DND-41 (cell line): ENCODE measurements around the gene MMP24.

Experiments used
- ATAC-seq: fragments of 200-7000 bp; cut with Tn5 transposase; 3 replicates; pipeline ENCODE4 v1.9.1; 2021; ENCODE audit warnings: low read depth; ENCODE audit not compliant: insufficient read depth
- DNase-seq: peaks from one replicate; pipeline ENCODE4 v3.0.0-alpha.2; 2020
- H2AFZ ChIP-seq: 2 replicates; pipeline ENCODE4 v1.6.0; 2012; ENCODE audit warnings: low read depth, low read length
- H3K27ac ChIP-seq: 2 replicates; pipeline ENCODE4 v1.5.1; 2012; ENCODE audit warnings: low read length, inconsistent platforms
- H3K27me3 ChIP-seq: fragments of 200-600 bp; sonication (generic); 2 replicates; pipeline ENCODE4 v1.6.0; 2012; ENCODE audit warnings: low read length, mild to moderate bottlenecking, inconsistent platforms; ENCODE audit not compliant: insufficient read depth, poor library complexity
- H3K36me3 ChIP-seq: 2 replicates; pipeline ENCODE4 v1.5.1; 2012; ENCODE audit warnings: low read length, inconsistent platforms; ENCODE audit not compliant: insufficient read depth
- H3K4me1 ChIP-seq: 2 replicates; pipeline ENCODE4 v1.5.1; 2012; ENCODE audit warnings: mild to moderate bottlenecking, low read length; ENCODE audit not compliant: insufficient read depth
- H3K4me2 ChIP-seq: 2 replicates; pipeline ENCODE4 v1.6.0; 2012; ENCODE audit warnings: mild to moderate bottlenecking, moderate library complexity, low read length, inconsistent platforms; ENCODE audit not compliant: insufficient read depth
- H3K4me3 ChIP-seq, 2 experiments: fragments of 200-600 bp in 1 of 2; shearing (Covaris generic) in 1 of 2; 2 replicates each; pipeline ENCODE4 v1.5.1; 2012 to 2016; ENCODE audit warnings: inconsistent platforms in 2 of 2, low read length in 2 of 2, mild to moderate bottlenecking in 2 of 2, low read depth in 1 of 2, moderate library complexity in 1 of 2
- H3K79me2 ChIP-seq: 2 replicates; pipeline ENCODE4 v1.6.0; 2012; ENCODE audit warnings: low read length, inconsistent platforms; ENCODE audit not compliant: insufficient read depth
- H3K9ac ChIP-seq: 2 replicates; pipeline ENCODE4 v1.6.0; 2012; ENCODE audit warnings: low read depth, mild to moderate bottlenecking, inconsistent platforms, low read length, moderate library complexity
- H3K9me3 ChIP-seq: 2 replicates; pipeline ENCODE4 v1.5.1; 2012; ENCODE audit warnings: low read length, moderate library complexity, mild to moderate bottlenecking, inconsistent platforms; ENCODE audit not compliant: insufficient read depth, severe bottlenecking
- H4K20me1 ChIP-seq: 2 replicates; pipeline ENCODE4 v1.6.0; 2012; ENCODE audit warnings: low read length; ENCODE audit not compliant: insufficient read depth
- EZH2 ChIP-seq: IDR thresholded peaks from 3 replicates; pipeline ENCODE4 v1.6.1; 2012; ENCODE audit warnings: borderline replicate concordance, low read depth, mild to moderate bottlenecking, moderate library complexity, low read length, inconsistent platforms; ENCODE audit not compliant: severe bottlenecking
- TF ChIP-seq, protein P1 (sequence below): IDR thresholded peaks from 2 replicates; pipeline ENCODE4 v1.5.1; 2012; ENCODE audit warnings: borderline replicate concordance, low read length, moderate library complexity, mild to moderate bottlenecking; ENCODE audit not compliant: poor library complexity, severe bottlenecking; ENCODE audit errors: extremely low read depth

MMP24 gene

DNA sequence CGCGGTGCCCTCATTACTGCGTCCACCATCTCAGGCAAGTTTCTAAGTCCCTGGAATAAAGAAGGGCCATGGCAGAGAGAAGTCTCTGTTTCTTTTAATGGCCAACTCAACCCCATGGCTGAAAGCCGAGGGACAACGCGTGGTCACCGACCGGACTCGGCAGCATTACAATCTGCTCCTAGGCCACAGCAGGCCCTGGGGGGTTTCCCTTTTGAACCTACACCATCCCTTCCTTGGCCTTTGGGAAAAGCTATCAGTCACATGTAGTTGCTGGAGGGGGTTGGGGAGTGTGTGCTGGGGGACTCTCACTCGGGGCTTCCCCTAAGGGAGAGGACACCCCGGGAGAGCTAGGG lies 76.9 kb downstream of the MMP24 start:
- DNase-seq (no peak), ATAC-seq (no peak)
- no peaks in the 10 kb centered on the region for H4K20me1 ChIP-seq
- H3K4me1 ChIP-seq = no peaks in the 10 kb centered on the region
- peaks cover 27% of the 10 kb centered on the region for H3K36me3 ChIP-seq
- no peaks in the 10 kb centered on the region for H3K9me3 ChIP-seq
- no peak overlapping the region for H2AFZ ChIP-seq
- no peak overlapping the region for H3K4me3 ChIP-seq
- TF ChIP-seq, protein P1, sequence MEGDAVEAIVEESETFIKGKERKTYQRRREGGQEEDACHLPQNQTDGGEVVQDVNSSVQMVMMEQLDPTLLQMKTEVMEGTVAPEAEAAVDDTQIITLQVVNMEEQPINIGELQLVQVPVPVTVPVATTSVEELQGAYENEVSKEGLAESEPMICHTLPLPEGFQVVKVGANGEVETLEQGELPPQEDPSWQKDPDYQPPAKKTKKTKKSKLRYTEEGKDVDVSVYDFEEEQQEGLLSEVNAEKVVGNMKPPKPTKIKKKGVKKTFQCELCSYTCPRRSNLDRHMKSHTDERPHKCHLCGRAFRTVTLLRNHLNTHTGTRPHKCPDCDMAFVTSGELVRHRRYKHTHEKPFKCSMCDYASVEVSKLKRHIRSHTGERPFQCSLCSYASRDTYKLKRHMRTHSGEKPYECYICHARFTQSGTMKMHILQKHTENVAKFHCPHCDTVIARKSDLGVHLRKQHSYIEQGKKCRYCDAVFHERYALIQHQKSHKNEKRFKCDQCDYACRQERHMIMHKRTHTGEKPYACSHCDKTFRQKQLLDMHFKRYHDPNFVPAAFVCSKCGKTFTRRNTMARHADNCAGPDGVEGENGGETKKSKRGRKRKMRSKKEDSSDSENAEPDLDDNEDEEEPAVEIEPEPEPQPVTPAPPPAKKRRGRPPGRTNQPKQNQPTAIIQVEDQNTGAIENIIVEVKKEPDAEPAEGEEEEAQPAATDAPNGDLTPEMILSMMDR = no peak
- TF ChIP-seq EZH2 = no peak
- H3K4me2 ChIP-seq = no peak overlapping the region
- no peaks in the 10 kb centered on the region for H3K79me2 ChIP-seq
- no peaks in the 10 kb centered on the region for H3K27me3 ChIP-seq
- no peak overlapping the region for H3K9ac ChIP-seq
- H3K27ac ChIP-seq = no peak overlapping the region

DNA sequence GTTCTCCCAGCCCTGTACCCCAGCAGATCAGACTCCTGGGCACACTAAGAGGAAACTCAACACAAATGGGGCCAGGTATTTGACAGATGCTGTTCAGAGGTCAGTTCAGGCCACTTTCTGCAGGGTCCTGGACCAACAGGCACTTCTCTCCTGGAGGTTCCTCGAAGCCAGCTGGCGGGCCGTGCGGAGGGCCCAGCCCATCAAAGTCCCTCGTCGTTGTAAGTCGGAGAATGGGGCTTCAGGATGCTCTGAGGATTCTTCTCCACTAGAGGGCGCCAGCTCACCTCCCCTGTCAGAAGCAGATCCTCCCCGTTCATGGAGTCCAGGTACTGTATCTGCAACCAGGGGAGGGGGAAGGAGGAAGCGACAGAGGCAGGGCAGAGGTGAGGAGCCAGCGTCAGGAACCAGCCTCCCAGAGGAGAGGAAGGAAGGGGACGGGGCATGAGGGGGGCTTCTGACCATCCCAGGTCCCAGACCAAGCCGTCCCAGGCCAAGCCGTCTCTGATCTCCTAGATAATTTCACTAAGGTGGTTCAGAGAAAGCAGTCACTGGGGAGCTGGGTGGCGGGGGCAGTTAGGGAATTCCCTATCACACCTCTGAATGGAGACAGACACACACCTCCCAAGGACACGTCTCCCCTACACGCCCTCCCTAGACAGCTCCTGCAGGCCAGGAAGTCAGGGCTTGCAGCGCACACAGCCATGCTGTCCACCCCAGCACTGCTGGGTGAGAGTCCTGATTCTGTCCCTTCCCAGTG lies 77.4 kb downstream of the MMP24 start:
- Histone ChIP-seq H4K20me1 (no peaks in the 10 kb centered on the region), H3K36me3 (peaks cover 28% of the 10 kb centered on the region), H2AFZ (peak overlapping the region; percentile 49; the same call in 1 of the 2 replicates), H3K27me3 (no peaks in the 10 kb centered on the region), H3K4me3 (no peak overlapping the region), H3K4me1 (no peaks in the 10 kb centered on the region), H3K4me2 (no peak overlapping the region), H3K9me3 (no peaks in the 10 kb centered on the region), H3K27ac (no peak overlapping the region), H3K9ac (no peak overlapping the region), H3K79me2 (no peaks in the 10 kb centered on the region)
- ATAC-seq (peak; percentile 90), DNase-seq (peak; percentile 85)
- TF ChIP-seq, protein P1 = peak; percentile 99
- no peak for TF ChIP-seq EZH2

DNA sequence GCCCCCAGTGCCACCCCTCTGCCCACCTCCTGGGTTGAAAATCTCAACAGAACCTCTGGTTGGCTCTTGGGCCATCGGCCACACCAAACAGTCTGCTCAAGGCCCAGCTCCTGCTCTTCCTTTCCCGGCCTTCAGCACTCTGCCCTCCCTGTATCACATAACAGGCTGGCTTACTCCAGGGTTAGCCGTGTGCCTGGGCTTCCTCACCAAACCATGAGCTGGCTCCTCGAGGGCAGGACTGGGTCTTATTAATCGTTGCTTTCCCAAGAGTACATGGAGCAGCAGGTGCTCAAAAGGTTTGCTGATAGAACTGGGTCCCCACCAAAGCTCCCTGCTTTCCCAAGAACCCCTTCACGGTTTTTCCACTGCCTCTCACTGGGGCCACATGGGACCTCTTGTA lies 78.5 kb downstream of the MMP24 start:
- H3K4me1 ChIP-seq = no peaks in the 10 kb centered on the region
- no peaks in the 10 kb centered on the region for H3K27me3 ChIP-seq
- ATAC-seq (no peak), DNase-seq (no peak)
- H3K27ac ChIP-seq = no peak overlapping the region
- no peak overlapping the region for H3K9ac ChIP-seq
- H4K20me1 ChIP-seq = no peaks in the 10 kb centered on the region
- H3K79me2 ChIP-seq = no peaks in the 10 kb centered on the region
- no peak overlapping the region for H2AFZ ChIP-seq
- H3K9me3 ChIP-seq = no peaks in the 10 kb centered on the region
- TF ChIP-seq EZH2 = no peak
- TF ChIP-seq, protein P1 = no peak
- H3K4me2 ChIP-seq = no peak overlapping the region
- peaks cover 29% of the 10 kb centered on the region for H3K36me3 ChIP-seq
- no peak overlapping the region for H3K4me3 ChIP-seq
